NK-92 (cell line): Measurements from ENCODE around the gene MAP10.

Experiments
- DNase-seq: peaks from one replicate; lab custom pipeline; 2025; ENCODE audit not compliant: unreplicated experiment; lab: John Stamatoyannopoulos, UW

The MAP10 gene

GRCh38 chr1:232853994-232854797 is 49.0 kb downstream of the MAP10 start:
- DNase-seq, result no peak

DNA sequence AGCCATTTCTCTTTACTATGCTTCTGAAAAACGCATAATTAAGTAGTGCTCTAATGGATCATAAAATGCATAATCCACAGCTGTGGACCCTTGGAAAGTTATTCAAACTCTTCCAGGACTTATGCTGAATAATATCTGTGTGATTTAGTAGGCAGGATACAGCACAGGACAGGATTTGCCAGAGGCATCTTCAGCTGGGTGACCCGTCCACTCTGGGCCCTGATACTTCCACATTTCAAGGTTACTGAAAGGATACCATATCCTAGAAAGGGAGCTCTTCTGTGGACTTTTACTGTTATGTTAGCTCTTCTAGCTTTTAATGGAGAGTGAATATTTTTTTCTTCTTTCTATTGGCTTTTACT is 49.6 kb downstream of the MAP10 start:
- DNase-seq, result no peak

- no peak for DNase-seq
These were observed 51.3 kb downstream of the MAP10 start for GRCh38 chr1:232856541-232856940.
